GM19397 (cell line): ENCODE results near the gene DAPK2.
"Not testable (repeated sequence)": the region's sequence is repeated elsewhere in the genome, so short reads cannot be mapped to it uniquely, and the experiment has no call there.

ENCODE experiments used
- ATAC-seq: cut with Tn5 transposase; IDR thresholded peaks from one replicate; pipeline ENCODE4 v1.9.1; 2021; ENCODE audit warnings: mild to moderate bottlenecking, moderate library complexity; ENCODE audit not compliant: unreplicated experiment

DAPK2 gene

DNA sequence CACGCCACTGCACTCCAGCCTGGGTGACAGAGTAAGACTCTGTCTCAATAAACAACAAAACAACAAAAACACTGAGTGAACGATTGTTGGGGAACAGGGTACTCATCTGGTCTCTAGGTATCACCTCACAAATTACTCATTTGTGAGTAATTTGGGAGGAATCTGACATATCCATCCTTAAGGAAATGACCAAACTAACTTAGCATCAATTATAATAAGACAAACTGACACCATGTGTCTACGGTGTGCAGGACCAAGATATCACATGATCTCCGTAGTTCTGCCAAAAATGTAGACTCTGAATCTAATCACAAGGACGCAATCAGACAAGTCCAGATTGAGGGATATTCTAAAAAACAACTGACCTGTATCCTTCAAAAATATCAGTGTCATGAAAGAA, 12.0 kb upstream of the DAPK2 start:
- ATAC-seq = no peak

DNA sequence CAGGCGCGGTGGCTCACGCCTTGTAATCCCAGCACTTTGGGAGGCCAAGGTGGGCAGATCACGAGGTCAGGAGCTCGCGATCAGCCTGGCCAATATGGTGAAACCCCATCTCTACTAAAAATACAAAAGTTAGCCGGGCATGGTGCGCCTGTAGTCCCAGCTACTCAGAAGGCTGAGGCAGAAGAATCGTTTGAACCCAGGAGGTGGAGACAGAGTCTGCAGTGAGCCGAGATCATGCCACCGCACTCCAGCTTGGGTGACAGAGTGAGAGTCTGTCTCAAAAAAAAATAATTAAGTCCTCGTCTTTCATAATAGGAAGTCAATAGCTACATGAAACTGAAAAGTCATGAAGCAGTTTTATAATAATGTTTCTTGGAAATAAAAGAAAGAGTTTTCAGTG, 7.4 kb upstream of the DAPK2 start:
- ATAC-seq = not testable (repeated sequence)

DNA sequence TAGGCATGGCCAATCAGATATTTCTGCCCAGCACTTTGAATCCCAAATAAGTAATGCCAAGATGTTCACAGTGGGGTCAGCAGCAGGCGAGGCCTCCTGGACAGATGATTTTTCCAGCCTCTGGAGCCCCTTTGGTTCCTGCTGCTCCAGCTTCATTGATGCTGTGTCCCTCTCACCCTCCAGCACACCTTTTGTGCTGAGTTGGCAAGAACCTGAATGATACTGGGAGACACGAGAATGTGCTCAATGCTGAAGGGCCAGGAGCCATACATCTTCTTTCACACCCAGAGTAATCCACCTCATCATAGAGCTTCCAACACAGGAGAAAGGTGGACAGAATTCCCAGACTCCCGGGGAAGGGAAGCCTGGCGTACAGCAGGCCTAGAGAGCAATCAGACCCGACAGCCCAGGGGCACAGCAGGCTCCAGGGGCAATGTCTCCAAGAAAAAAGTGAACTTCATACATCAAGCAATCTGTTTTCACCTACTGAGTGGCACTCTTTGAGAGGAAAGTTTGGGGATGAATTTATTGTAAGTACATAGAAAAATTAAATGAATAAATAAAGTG, 6.7 kb upstream of the DAPK2 start:
- ATAC-seq = no peak

DNA sequence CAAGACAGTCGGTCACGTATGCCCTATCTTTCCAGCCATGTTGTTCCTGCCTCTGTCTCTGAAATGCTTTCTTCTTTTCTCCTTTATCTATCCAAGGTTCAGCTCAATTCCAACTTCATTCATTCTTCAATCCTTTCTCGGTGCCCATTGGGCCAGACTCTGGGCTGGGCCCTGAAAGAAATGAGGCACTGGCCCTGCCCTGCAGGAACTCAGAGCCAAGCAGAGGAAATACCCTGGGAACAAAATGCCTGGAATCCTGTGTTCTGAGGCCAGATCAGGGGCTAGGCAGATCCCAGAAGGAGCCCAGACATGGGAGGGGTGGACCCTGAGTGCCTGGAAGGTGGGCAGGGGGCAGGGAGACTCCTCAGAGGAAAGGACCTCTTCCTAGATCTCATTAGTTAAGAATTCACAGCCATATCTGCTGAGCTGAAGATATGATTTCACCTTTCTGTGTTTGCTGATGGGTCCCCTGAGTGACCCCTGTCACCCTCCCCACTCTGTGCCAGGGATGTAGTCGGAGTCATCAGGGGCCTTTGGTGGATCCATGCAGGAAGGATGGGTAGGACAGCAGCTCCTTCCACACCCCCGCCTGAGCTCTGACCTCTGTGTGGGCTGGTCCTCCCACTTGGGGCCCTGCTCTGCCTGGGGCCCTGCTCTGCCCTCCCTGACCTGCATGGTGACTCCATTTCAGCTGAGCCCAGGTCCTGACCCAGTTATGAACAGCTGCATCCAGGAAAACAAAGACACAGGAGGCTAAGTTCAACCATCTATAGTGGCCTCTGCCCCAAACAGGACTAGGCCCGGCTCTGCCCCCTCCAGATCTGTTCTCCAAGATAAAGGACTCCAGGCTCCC, 5.3 kb upstream of the DAPK2 start:
- no peak for ATAC-seq

DNA sequence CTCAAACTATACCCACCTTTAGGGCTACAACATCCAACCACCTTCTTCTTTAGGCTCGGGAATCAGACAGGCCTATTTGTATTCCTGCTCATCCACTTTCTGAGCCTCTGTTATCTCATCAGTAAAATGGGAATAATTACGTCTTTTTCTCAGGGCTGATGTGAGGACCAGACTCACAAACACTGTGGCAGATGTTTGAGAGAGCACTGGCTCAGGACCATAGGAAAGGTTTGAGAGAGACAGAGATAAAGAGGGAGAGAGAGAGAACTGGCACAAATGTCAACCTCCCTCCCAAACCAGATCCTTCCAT, 4.8 kb upstream of the DAPK2 start:
- ATAC-seq = no peak

DNA sequence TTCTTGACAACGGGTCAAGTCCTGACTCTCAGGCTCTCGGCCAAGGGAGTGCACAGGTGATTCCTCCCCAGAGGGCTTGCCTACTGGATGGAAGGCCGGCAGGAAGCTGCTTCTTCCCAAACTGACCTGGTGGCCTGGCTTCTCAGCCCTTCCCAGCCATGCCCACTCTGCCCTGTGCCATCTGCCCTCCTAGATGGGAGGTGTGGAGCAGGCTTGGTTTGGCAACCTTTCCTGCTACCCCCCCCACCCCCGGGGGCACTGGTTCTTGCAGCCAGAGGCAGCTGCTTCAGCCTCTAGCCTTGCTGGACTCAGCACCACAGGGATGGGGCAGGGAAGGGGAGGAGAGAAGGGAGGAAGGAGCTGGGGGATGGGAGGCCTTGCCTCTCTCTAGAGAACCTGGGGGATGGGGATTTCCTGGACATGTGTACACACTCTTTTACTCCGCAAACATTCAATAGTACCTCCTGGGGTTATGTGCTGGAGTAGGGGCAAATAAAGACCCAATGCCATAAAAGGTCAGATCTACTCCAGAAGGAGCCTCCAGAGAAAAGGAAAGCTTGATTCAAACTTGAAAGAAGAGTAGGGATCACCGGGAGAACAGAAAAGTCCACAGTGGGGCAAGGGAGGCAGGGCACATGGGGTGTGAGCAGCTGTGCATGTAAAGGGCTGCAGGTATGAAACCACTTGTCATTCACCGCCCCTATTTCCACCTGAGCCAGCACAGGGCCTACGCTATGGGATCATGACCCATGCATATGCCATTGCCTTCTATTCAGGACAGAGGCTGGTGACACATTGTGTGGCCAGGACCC, 4.2 kb upstream of the DAPK2 start:
- no peak for ATAC-seq

DNA sequence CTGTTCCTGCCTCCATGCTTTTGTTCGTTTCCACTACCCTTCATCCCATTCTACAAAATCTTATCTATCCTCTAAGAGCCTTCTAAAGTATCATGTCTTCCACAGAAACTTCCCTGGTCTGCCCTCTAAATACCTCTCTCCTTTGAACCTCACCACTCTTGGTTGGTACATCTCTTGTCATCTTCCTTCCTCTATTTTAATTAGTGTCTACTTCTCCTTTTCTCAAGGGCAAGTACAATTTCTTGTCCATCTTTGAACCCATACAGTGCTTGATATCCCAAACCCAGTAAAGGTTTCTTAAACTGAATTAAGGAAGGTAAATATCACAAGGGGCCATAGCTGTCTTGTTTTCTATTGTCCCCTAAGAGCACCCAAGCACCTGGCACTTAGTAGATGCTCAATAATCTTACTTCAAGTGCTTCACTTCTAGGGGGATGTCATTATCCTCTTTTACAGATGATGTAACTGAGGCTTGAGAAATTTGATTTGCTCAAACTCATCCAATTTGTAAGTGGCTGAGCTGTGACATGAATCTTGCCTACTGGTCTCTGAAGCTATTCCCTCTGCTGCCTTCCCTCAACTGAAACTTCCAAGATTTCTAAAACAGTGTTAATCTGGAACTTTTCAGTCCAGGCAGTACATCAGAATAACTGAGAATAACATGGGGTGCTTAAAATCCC, 2.6 kb upstream of the DAPK2 start:
- no peak for ATAC-seq

DNA sequence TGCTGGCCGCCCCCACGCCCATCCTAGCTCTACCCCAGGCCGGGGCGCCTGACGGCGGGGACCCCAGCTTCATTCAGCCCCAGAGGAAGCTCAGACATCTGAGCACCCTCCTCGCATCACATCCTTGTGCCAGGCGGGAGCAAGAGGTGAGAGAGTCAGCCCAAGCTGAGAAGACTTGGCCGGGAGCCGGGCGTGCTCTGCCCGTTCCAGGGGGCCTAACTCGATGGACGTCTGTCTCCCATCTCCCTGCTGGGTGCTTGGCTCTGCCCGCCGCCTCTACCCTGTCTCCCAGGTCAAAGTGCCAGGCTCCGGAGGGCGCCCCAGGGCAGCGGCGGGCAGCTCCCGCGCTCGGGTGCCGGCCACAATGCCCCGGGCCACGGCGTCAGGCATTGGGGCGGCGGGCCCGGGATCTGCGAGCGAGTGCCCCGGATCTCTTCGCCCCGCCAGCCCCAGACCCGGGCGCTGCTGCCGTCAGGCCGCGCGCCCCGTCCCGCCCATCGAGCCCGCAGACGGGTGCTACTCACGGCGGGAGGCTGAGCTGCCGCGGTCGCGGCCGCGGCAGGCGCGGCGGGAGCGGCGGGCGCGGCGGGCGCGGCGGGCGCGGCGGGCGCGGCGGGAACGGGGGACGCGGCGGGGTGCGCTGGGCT, 388 bp downstream of the DAPK2 start:
- ATAC-seq = peak; percentile 29

DNA sequence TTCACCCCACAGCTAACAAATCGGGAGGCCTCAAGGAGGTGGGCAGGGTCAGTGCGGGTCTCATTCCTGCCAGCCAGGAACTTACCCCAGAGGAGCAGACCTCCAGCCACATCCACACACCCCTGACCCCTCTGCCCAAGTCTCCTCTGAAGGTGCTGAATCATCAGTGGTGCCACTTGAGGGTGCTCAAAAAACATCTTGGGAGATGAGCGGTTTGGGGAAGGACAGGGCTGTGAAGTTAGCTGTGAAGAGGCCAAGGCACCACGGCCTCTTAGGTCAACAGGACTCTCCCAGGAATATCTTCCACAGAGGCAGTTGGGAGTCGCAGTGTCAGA, 1.2 kb downstream of the DAPK2 start:
- ATAC-seq = no peak

DNA sequence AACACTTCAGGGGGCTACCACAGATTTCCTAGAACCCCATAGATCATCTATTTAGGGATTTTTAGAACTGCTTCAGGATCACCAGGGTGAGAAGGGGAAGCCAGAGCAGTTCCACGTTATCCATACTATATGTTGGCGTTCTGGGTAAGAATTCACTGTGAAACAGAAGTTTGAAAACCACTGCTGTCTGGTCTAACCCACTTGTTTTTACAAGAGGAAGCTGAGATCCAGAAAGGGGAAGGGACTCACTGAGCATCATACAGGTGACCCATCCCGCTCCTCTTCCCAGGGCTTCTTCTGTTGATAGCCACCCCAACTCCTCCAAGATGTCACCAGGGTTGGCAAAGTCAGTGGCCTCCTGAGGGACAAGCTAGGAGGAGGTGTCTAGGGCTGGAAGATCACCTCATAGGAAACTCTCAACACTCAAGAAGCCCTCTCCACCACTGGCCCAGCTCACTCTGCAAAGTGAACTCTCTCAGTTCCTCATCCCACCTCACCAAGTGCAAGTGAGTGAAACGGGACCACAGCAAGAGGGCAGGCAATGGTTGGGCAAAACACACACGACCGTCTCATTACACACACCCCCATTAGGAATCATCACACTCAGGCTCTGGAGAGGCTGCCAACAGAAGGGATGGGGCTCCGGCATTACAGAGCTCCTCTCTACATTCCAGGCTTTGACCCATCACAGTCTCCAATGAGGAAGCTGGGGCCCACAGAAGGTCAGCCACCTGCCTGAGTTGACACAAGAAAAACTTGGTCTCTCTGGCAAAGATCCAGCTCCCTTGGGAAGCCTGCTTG, 1.8 kb downstream of the DAPK2 start:
- peak; percentile 46 for ATAC-seq

DNA sequence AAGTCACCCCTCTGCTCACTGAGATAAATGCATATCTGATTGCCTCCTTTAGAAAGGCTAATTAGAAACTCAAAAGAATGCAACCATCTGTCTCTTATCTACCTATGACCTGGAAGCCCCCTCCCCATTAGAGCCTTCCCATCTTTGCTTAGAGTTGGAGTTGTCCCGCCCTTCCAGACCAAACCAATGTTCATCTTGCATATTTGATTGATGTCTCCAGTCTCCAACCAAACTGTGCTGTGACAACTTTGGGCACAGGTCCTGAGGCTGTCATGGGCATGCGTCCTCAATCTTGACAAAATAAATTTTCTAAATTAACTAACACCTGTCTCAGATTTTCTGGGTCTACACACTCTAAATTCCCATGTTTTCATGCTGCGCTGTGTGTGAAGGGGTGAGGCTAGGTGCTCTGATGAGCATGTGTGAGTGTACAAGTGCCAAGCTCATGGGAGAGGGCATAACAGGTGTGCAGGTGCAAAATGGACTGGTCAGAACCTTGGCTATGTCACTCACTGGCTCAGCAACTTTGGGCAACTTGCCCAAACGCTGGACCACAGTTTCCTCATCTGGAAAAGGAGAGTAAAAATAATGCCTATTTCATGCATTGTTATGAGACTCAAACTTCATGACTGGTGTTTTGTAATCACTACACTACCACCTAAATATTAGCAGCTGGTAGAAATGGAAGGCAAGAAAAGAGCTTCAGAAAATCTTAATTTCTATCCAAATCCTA, 7.2 kb downstream of the DAPK2 start:
- no peak for ATAC-seq

DNA sequence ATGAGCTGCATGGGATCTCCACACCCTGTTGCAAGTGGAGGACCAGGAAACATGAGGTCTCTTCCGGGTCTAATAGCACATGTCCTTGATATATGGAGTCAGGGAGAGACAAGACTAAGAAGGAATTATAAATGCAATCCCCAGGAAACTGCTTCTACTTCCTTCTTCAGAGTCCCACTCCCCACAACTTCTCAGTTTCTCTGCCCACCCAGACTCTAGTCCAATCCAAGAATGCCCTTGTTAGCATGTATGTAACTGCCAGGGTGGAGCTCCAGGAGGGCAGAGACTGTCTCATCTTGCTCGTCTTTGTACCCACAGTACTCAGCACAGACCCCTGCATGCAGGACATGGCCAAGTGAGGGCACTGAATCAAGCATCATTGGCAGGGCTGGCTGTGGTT, 8.3 kb downstream of the DAPK2 start:
- no peak for ATAC-seq

DNA sequence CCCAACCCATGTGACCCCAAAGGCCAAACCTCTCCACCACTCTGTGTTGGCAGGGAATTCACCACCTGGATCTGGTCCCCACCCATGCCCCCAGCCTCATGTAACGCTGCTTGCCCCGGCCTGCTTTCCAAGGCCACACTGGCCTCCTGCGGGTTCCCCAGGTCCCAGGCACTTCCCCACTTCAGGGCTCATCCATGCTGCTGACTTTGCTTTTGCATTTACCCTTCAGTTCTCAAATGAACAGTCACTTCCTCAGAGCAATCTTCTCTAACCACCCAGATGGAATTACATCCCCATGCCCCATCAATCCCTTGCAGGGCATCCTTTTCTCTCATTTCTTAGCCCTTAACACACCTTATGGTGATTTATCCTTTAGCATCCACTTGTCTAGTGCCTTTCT, 9.2 kb downstream of the DAPK2 start:
- no peak for ATAC-seq

DNA sequence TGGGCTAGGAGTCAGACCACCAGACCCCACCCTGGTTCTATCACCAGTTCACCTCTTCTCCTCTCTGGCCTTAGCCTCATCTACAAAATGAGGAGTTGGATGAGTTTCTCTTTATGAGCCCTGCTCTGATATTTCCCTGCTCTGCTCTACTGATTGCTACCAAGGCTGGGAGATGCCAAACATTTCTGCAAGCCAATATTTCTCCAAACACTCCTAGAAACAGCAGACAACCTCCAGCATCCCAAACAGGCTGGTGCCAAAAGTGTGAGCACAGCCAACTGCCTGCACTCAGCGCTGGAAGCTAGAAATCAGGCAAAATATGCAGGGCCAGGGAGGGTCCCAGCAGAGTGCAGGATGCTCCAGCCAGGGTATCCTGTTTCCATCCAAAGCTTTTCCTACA, 10.8 kb downstream of the DAPK2 start:
- ATAC-seq = no peak

DNA sequence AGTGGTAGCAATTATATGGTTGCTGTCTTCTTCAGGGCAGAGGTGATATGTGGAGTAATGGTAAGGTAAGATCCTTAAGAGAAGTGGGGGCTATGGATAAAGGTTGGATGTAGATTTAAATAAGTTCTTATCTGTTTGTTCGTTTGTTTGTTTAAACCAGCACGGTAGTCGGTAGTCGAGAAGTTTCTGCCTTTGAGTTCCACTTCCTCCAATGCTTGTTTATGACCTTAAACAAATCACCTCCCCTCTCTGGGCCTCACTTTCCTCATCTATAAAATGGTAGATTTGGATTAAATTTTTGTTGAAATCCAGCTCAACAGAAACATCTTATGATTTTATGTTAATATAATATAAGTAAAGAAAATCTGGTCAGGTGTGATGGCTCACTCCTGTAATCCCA, 11.8 kb downstream of the DAPK2 start:
- ATAC-seq = no peak

DNA sequence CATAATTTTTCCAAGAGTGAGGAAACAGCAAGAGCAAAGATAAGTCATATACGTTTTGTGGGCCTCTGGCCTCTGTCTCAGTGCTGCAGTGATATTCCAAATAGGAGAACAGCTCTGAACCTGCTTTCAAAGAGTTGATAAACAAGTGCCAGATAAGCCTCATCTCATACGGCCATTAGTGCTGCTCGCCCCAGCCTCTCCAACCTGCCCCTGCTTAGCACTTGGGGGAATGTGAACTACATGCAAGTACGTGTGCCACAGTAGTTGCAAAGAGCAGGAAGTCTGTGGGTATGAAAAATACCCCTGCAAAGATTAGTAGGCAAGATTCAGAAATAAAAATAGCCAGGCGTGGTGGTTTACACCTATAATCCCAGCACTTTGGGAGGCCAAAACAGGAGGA, 14.0 kb downstream of the DAPK2 start:
- no peak for ATAC-seq

DNA sequence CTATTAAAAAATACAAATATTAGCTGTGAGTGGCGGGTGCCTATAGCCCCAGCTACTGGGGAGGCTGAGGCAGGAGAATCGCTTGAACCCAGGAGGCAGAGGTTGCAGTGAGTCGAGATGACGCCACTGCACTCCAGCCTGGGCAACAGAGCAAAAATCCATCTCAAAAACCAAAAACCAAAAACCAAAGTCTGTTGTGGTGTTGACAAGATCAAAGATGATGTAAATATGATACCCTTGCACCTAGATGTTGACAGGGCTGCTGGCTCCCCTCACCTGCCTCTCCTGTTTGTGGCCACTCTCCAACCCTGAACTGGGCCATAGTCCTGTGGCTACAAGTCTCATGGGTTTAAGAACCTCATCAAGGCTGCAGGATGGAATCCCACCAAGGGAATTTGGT, 16.2 kb downstream of the DAPK2 start:
- no peak for ATAC-seq

DNA sequence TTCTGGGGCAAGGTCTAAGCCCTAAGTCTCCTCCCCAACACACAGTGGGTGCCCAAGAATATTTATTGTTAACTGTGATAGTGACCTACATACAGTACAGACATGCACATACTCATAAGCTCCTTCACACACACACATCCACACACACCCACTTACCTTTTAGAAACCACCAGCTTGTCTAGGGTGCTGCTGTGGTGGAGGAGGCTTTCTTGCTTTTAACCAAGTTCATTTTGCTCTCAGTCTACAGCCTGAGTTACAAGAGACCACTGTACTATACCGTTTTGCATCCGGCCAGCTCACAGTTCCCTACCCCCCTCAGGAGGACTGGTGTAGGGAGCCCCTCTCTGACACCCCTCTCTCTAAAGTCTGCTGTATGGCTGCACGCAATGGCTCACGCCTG, 16.7 kb downstream of the DAPK2 start:
- ATAC-seq = no peak

DNA sequence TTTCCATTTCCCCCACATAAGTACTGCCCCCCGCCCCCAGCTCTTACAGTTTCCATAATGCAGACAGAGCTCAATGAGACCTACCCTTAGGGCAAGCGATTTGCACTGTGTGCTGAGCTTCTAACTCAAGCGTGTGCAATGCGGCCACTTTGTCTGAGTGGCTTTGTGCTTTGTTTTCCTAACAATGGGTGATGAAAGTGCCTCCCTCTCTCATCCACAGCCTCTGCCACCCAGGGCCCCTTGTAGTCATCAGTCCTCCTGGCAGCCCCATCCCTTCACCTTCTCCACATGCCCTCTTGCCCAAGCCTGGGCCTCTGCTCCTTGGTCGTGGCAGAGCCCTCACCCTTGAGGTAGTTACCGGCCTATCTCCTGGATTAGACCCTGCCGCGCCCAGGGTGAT, 17.2 kb downstream of the DAPK2 start:
- ATAC-seq = no peak

DNA sequence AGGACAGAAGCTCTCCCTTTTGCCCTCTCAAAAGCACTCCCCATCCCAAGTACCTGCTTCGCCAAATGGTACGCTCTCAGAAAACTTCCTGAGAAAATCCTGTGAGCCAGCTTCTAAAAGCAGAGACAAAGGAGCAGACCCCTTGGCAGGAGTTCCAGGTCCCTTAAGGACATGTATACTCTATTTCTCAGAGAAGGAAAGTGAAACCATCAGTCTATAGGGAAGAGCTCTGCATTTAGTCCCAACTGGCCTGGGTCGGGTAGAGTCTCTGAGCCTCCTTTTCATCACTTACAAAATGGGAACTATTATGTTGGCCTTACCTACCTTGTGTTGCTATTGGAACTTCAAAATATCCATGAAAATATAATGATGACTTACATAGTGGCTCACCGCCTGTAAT, 19.7 kb downstream of the DAPK2 start:
- ATAC-seq = no peak
